GM19240 (cell line): ENCODE data around the gene FCER1G.
"Not testable (repeated sequence)": the region's sequence is repeated elsewhere in the genome, so short reads cannot be mapped to it uniquely, and the experiment has no call there.

Experiments used
- DNase-seq: peaks from one replicate; pipeline ENCODE4 v3.0.0; 2011; ENCODE audit warnings: low spot score; ENCODE audit not compliant: insufficient read length

FCER1G gene

GRCh38 chr1:161228032-161228431 lies 12.9 kb downstream of the FCER1G start:
- DNase-seq: no peak

- DNase-seq: no peak
Measured at GRCh38 chr1:161229896-161230295, 14.8 kb downstream of the FCER1G start.

- DNase-seq: no peak
Measured at GRCh38 chr1:161230762-161231161, 15.7 kb downstream of the FCER1G start.

- DNase-seq: no peak
Measured at GRCh38 chr1:161233102-161233501, 18.0 kb downstream of the FCER1G start.

- DNase-seq: no peak
Measured at GRCh38 chr1:161235957-161236775, 21.1 kb downstream of the FCER1G start.

GRCh38 chr1:161238039-161238473 lies 23.0 kb downstream of the FCER1G start, which contains the start of gene NR1I3:
Gene NR1I3, minus strand, starts transcription at chr1:161238203. Its CDS starts 1,638 bp downstream, at chr1:161236565.
- DNase-seq: no peak

- no peak for DNase-seq
Measured at GRCh38 chr1:161241682-161242081, 26.6 kb downstream of the FCER1G start.

- DNase-seq: no peak
Measured at GRCh38 chr1:161242313-161242712, 27.2 kb downstream of the FCER1G start.

- no peak for DNase-seq
Measured at GRCh38 chr1:161244888-161245287, 29.8 kb downstream of the FCER1G start.

- not testable (repeated sequence) for DNase-seq
Measured at GRCh38 chr1:161250100-161250499, 35.0 kb downstream of the FCER1G start.

GRCh38 chr1:161250829-161251228 lies 35.7 kb downstream of the FCER1G start:
- DNase-seq: no peak

GRCh38 chr1:161251579-161251978 lies 36.5 kb downstream of the FCER1G start:
- DNase-seq: no peak

- DNase-seq: not testable (repeated sequence)
Measured at GRCh38 chr1:161255302-161255701, 40.2 kb downstream of the FCER1G start.

GRCh38 chr1:161255955-161256520 lies 40.9 kb downstream of the FCER1G start:
- DNase-seq: not testable (repeated sequence)

GRCh38 chr1:161257109-161257508 lies 42.0 kb downstream of the FCER1G start:
- DNase-seq: not testable (repeated sequence)

- peak; percentile 27 for DNase-seq
Measured at GRCh38 chr1:161258439-161259344, 43.6 kb downstream of the FCER1G start, which contains the start of gene PCP4L1. Gene PCP4L1, plus strand, starts transcription at chr1:161258745. Its CDS starts 230 bp downstream, at chr1:161258975.

GRCh38 chr1:161259345-161259702 lies 44.2 kb downstream of the FCER1G start:
- no peak for DNase-seq

- no peak for DNase-seq
Measured at GRCh38 chr1:161259765-161260164, 44.7 kb downstream of the FCER1G start.

GRCh38 chr1:161260376-161261260 lies 45.5 kb downstream of the FCER1G start:
- DNase-seq: no peak
